ENCODE results near the gene POLR2J2. TPM values are rescaled to one million over a fixed set of nuclear protein-coding genes. Genes with fewer than 3 reads are reported as not detected.
"Not testable (repeated sequence)": the region's sequence is repeated elsewhere in the genome, so short reads cannot be mapped to it uniquely, and the experiment has no call there.

POLR2J2 gene
- total RNA-seq, 1 donor = 2.5 TPM

- H3K4me3 ChIP-seq (ENCODE audit: insufficient read depth, low read length); H3K27ac ChIP-seq (ENCODE audit: low read depth, low read length); DNase-seq (ENCODE audit: insufficient read length, low spot score, missing footprints); H3K36me3 ChIP-seq (ENCODE audit: insufficient read depth, low read length); H3K79me2 ChIP-seq (ENCODE audit: insufficient read depth, low read length); H3K4me2 ChIP-seq (ENCODE audit: insufficient read depth, low read length); H3K27me3 ChIP-seq (ENCODE audit: insufficient read depth, low read length); H2AFZ ChIP-seq (ENCODE audit: low read length); H3K4me1 ChIP-seq (ENCODE audit: insufficient read depth, low read length); H4K20me1 ChIP-seq (ENCODE audit: insufficient read depth, low read length); H3K9me3 ChIP-seq (ENCODE audit: low read depth, low read length): not testable (repeated sequence)
Measured at GRCh38 chr7:102696009-102696408, 24.5 kb upstream of the POLR2J2 start.

- H3K4me2 ChIP-seq (ENCODE audit: insufficient read depth, low read length); H3K27ac ChIP-seq (ENCODE audit: low read depth, low read length); H3K4me1 ChIP-seq (ENCODE audit: insufficient read depth, low read length); DNase-seq (ENCODE audit: insufficient read length, low spot score, missing footprints); H2AFZ ChIP-seq (ENCODE audit: low read length); H3K79me2 ChIP-seq (ENCODE audit: insufficient read depth, low read length); H3K4me3 ChIP-seq (ENCODE audit: insufficient read depth, low read length); H3K9me3 ChIP-seq (ENCODE audit: low read depth, low read length); H4K20me1 ChIP-seq (ENCODE audit: insufficient read depth, low read length); H3K27me3 ChIP-seq (ENCODE audit: insufficient read depth, low read length); H3K36me3 ChIP-seq (ENCODE audit: insufficient read depth, low read length): not testable (repeated sequence)
Measured at GRCh38 chr7:102695033-102695552, 23.6 kb upstream of the POLR2J2 start.

- H3K4me3 ChIP-seq (ENCODE audit: insufficient read depth, low read length); H3K36me3 ChIP-seq (ENCODE audit: insufficient read depth, low read length); H2AFZ ChIP-seq (ENCODE audit: low read length); H4K20me1 ChIP-seq (ENCODE audit: insufficient read depth, low read length); H3K4me1 ChIP-seq (ENCODE audit: insufficient read depth, low read length); H3K9me3 ChIP-seq (ENCODE audit: low read depth, low read length); H3K27ac ChIP-seq (ENCODE audit: low read depth, low read length); DNase-seq (ENCODE audit: insufficient read length, low spot score, missing footprints); H3K27me3 ChIP-seq (ENCODE audit: insufficient read depth, low read length); H3K79me2 ChIP-seq (ENCODE audit: insufficient read depth, low read length); H3K4me2 ChIP-seq (ENCODE audit: insufficient read depth, low read length): not testable (repeated sequence)
Measured at GRCh38 chr7:102694008-102694407, 22.5 kb upstream of the POLR2J2 start.

- not testable (repeated sequence) for H3K27ac ChIP-seq (ENCODE audit: low read depth, low read length); H3K36me3 ChIP-seq (ENCODE audit: insufficient read depth, low read length); H4K20me1 ChIP-seq (ENCODE audit: insufficient read depth, low read length); H3K4me1 ChIP-seq (ENCODE audit: insufficient read depth, low read length); H3K9me3 ChIP-seq (ENCODE audit: low read depth, low read length); H3K4me2 ChIP-seq (ENCODE audit: insufficient read depth, low read length); H3K27me3 ChIP-seq (ENCODE audit: insufficient read depth, low read length); DNase-seq (ENCODE audit: insufficient read length, low spot score, missing footprints); H2AFZ ChIP-seq (ENCODE audit: low read length); H3K4me3 ChIP-seq (ENCODE audit: insufficient read depth, low read length); H3K79me2 ChIP-seq (ENCODE audit: insufficient read depth, low read length)
Measured at GRCh38 chr7:102690602-102691001, 19.1 kb upstream of the POLR2J2 start.

- not testable (repeated sequence) for H2AFZ ChIP-seq (ENCODE audit: low read length); H3K27ac ChIP-seq (ENCODE audit: low read depth, low read length); H3K9me3 ChIP-seq (ENCODE audit: low read depth, low read length); H3K4me2 ChIP-seq (ENCODE audit: insufficient read depth, low read length); H3K27me3 ChIP-seq (ENCODE audit: insufficient read depth, low read length); H3K79me2 ChIP-seq (ENCODE audit: insufficient read depth, low read length); H3K4me3 ChIP-seq (ENCODE audit: insufficient read depth, low read length); H3K36me3 ChIP-seq (ENCODE audit: insufficient read depth, low read length); H4K20me1 ChIP-seq (ENCODE audit: insufficient read depth, low read length); DNase-seq (ENCODE audit: insufficient read length, low spot score, missing footprints); H3K4me1 ChIP-seq (ENCODE audit: insufficient read depth, low read length)
Measured at GRCh38 chr7:102689436-102690282, 18.2 kb upstream of the POLR2J2 start.

GRCh38 chr7:102688299-102689036 is 17.0 kb upstream of the POLR2J2 start:
- not testable (repeated sequence) for H3K4me2 ChIP-seq (ENCODE audit: insufficient read depth, low read length); H3K4me3 ChIP-seq (ENCODE audit: insufficient read depth, low read length); H3K79me2 ChIP-seq (ENCODE audit: insufficient read depth, low read length); H3K36me3 ChIP-seq (ENCODE audit: insufficient read depth, low read length); H4K20me1 ChIP-seq (ENCODE audit: insufficient read depth, low read length); H2AFZ ChIP-seq (ENCODE audit: low read length); H3K9me3 ChIP-seq (ENCODE audit: low read depth, low read length); DNase-seq (ENCODE audit: insufficient read length, low spot score, missing footprints); H3K4me1 ChIP-seq (ENCODE audit: insufficient read depth, low read length); H3K27ac ChIP-seq (ENCODE audit: low read depth, low read length); H3K27me3 ChIP-seq (ENCODE audit: insufficient read depth, low read length)

- H2AFZ ChIP-seq (ENCODE audit: low read length); H3K4me1 ChIP-seq (ENCODE audit: insufficient read depth, low read length); H3K27me3 ChIP-seq (ENCODE audit: insufficient read depth, low read length); H3K9me3 ChIP-seq (ENCODE audit: low read depth, low read length); H3K36me3 ChIP-seq (ENCODE audit: insufficient read depth, low read length); H3K79me2 ChIP-seq (ENCODE audit: insufficient read depth, low read length); H3K27ac ChIP-seq (ENCODE audit: low read depth, low read length); H3K4me2 ChIP-seq (ENCODE audit: insufficient read depth, low read length); H4K20me1 ChIP-seq (ENCODE audit: insufficient read depth, low read length); DNase-seq (ENCODE audit: insufficient read length, low spot score, missing footprints); H3K4me3 ChIP-seq (ENCODE audit: insufficient read depth, low read length): not testable (repeated sequence)
Measured at GRCh38 chr7:102682560-102682959, 11.1 kb upstream of the POLR2J2 start.

- H3K9me3 ChIP-seq (ENCODE audit: low read depth, low read length); H4K20me1 ChIP-seq (ENCODE audit: insufficient read depth, low read length); H2AFZ ChIP-seq (ENCODE audit: low read length); H3K27me3 ChIP-seq (ENCODE audit: insufficient read depth, low read length); DNase-seq (ENCODE audit: insufficient read length, low spot score, missing footprints); H3K4me2 ChIP-seq (ENCODE audit: insufficient read depth, low read length); H3K4me1 ChIP-seq (ENCODE audit: insufficient read depth, low read length); H3K36me3 ChIP-seq (ENCODE audit: insufficient read depth, low read length); H3K4me3 ChIP-seq (ENCODE audit: insufficient read depth, low read length); H3K79me2 ChIP-seq (ENCODE audit: insufficient read depth, low read length); H3K27ac ChIP-seq (ENCODE audit: low read depth, low read length): not testable (repeated sequence)
Measured at GRCh38 chr7:102680780-102681179, 9.3 kb upstream of the POLR2J2 start.
